ENCODE results near the gene SUMF2.

DNA sequence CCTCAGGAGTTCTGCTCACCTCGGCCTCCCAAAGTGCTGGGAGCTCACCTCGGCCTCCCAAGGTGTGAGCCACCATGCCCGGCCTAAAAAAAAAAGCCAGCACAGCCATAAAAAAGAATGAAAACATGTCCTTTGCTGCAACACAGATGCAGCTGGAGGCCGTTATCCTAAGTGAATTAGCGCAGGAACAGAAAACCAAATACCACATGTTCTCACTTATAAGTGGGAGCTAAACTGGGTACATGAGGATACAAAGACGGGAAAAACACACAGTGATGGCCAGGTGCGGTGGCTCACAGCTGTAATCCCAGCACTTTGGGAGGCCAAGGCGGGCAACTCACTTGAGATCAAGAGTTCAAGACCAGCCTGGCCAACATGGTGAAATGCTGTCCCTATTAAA, 33.7 kb upstream of the SUMF2 start:
- TF ChIP-seq NANOG (IDR thresholded peaks at IDR 0.05; ENCODE audit: borderline replicate concordance) (no peak), REST (IDR thresholded peaks at IDR 0.05; ENCODE audit: unreplicated experiment) (no peak), POLR2AphosphoS5 (IDR thresholded peaks at IDR 0.05; ENCODE audit: low read depth) (no peak), STAT1 (IDR thresholded peaks at IDR 0.05; ENCODE audit: unreplicated experiment) (no peak), ETS1 (IDR thresholded peaks at IDR 0.05) (no peak), JUNB (IDR thresholded peaks at IDR 0.05; ENCODE audit: unreplicated experiment) (no peak)
- TF ChIP-seq, protein P1, sequence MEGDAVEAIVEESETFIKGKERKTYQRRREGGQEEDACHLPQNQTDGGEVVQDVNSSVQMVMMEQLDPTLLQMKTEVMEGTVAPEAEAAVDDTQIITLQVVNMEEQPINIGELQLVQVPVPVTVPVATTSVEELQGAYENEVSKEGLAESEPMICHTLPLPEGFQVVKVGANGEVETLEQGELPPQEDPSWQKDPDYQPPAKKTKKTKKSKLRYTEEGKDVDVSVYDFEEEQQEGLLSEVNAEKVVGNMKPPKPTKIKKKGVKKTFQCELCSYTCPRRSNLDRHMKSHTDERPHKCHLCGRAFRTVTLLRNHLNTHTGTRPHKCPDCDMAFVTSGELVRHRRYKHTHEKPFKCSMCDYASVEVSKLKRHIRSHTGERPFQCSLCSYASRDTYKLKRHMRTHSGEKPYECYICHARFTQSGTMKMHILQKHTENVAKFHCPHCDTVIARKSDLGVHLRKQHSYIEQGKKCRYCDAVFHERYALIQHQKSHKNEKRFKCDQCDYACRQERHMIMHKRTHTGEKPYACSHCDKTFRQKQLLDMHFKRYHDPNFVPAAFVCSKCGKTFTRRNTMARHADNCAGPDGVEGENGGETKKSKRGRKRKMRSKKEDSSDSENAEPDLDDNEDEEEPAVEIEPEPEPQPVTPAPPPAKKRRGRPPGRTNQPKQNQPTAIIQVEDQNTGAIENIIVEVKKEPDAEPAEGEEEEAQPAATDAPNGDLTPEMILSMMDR (conservative IDR thresholded peaks at IDR 0.05; ENCODE audit: low read depth in 2 of 2), result no peak

All from GM23338 (cell line).